Measurements from ENCODE around the gene HACD1.

HACD1 gene

GRCh38 chr10:17624996-17625395 lies 7.8 kb upstream of the HACD1 start:
- H3K4me3 ChIP-seq (ENCODE audit: low read depth, low read length): no peak overlapping the region
- DNase-seq (ENCODE audit: low read depth): peak; percentile 61
- TF ChIP-seq CTCF (IDR thresholded peaks at IDR 0.05; ENCODE audit: control insufficient read depth, extremely low read depth, insufficient read depth): no peak

GRCh38 chr10:17622061-17622460 lies 4.9 kb upstream of the HACD1 start:
- H3K4me3 ChIP-seq (ENCODE audit: low read depth, low read length): no peak overlapping the region
- no peak for TF ChIP-seq CTCF (IDR thresholded peaks at IDR 0.05; ENCODE audit: control insufficient read depth, extremely low read depth, insufficient read depth)
- no peak for DNase-seq (ENCODE audit: low read depth)

GRCh38 chr10:17616403-17617030 lies 657 bp downstream of the HACD1 start:
- no peak for DNase-seq (ENCODE audit: low read depth)
- H3K4me3 ChIP-seq (ENCODE audit: low read depth, low read length): peak overlapping the region; percentile 55
- no peak for TF ChIP-seq CTCF (IDR thresholded peaks at IDR 0.05; ENCODE audit: control insufficient read depth, extremely low read depth, insufficient read depth)

GRCh38 chr10:17609523-17610079 lies 7.6 kb downstream of the HACD1 start:
- H3K4me3 ChIP-seq (ENCODE audit: low read depth, low read length): no peak overlapping the region
- DNase-seq (ENCODE audit: low read depth): no peak
- TF ChIP-seq CTCF (IDR thresholded peaks at IDR 0.05; ENCODE audit: control insufficient read depth, extremely low read depth, insufficient read depth): no peak

- no peak overlapping the region for H3K4me3 ChIP-seq (ENCODE audit: low read depth, low read length)
- peak; percentile 81 for TF ChIP-seq CTCF (IDR thresholded peaks at IDR 0.05; ENCODE audit: control insufficient read depth, extremely low read depth, insufficient read depth)
- no peak for DNase-seq (ENCODE audit: low read depth)
Measured at GRCh38 chr10:17607603-17608332, 9.4 kb downstream of the HACD1 start.

- no peak for TF ChIP-seq CTCF (IDR thresholded peaks at IDR 0.05; ENCODE audit: control insufficient read depth, extremely low read depth, insufficient read depth)
- H3K4me3 ChIP-seq (ENCODE audit: low read depth, low read length): no peak overlapping the region
- no peak for DNase-seq (ENCODE audit: low read depth)
Measured at GRCh38 chr10:17607060-17607459, 10.1 kb downstream of the HACD1 start.

Measured in LNCaP clone FGC (cell line).